ENCODE data around the gene PAOX.
A peak's percentile ranks its signal among the peaks of the same experiment; 100 is the strongest.

The PAOX gene

GRCh38 chr10:133388236-133388972, 9.3 kb downstream of the PAOX start:
- DNase-seq (ENCODE audit: low read depth) = no peak

GRCh38 chr10:133388973-133389818, 10.1 kb downstream of the PAOX start:
- DNase-seq (ENCODE audit: low read depth) = no peak

- DNase-seq (ENCODE audit: low read depth) = no peak
These were observed 11.7 kb downstream of the PAOX start for GRCh38 chr10:133390597-133391248.

- DNase-seq (ENCODE audit: low read depth) = no peak
These were observed 12.2 kb downstream of the PAOX start for GRCh38 chr10:133391249-133391635.

GRCh38 chr10:133391761-133392518, 12.9 kb downstream of the PAOX start:
- DNase-seq (ENCODE audit: low read depth) = no peak

- no peak for DNase-seq (ENCODE audit: low read depth)
These were observed 14.5 kb downstream of the PAOX start for GRCh38 chr10:133393401-133394063.

GRCh38 chr10:133394064-133394663, 15.1 kb downstream of the PAOX start, which contains the start of gene MTG1:
Gene MTG1 (plus strand): TSS chr10:133394157. CDS start chr10:133394221, 64 bp downstream.
- DNase-seq (ENCODE audit: low read depth) = peak; percentile 86

GRCh38 chr10:133394801-133395221, 15.7 kb downstream of the PAOX start:
- DNase-seq (ENCODE audit: low read depth) = no peak

GRCh38 chr10:133396035-133396624, 17.1 kb downstream of the PAOX start:
- no peak for DNase-seq (ENCODE audit: low read depth)

GRCh38 chr10:133397938-133398337, 18.9 kb downstream of the PAOX start:
- DNase-seq (ENCODE audit: low read depth) = no peak

- no peak for DNase-seq (ENCODE audit: low read depth)
These were observed 20.1 kb downstream of the PAOX start for GRCh38 chr10:133399123-133399601.

- no peak for DNase-seq (ENCODE audit: low read depth)
These were observed 21.8 kb downstream of the PAOX start for GRCh38 chr10:133400624-133401424.

- DNase-seq (ENCODE audit: low read depth) = no peak
These were observed 22.4 kb downstream of the PAOX start for GRCh38 chr10:133401500-133401899.

GRCh38 chr10:133401981-133402725, 23.1 kb downstream of the PAOX start:
- DNase-seq (ENCODE audit: low read depth) = no peak

- no peak for DNase-seq (ENCODE audit: low read depth)
These were observed 24.3 kb downstream of the PAOX start for GRCh38 chr10:133403359-133403758.

GRCh38 chr10:133403784-133404183, 24.7 kb downstream of the PAOX start:
- no peak for DNase-seq (ENCODE audit: low read depth)

- no peak for DNase-seq (ENCODE audit: low read depth)
These were observed 26.2 kb downstream of the PAOX start for GRCh38 chr10:133405272-133405671.

- no peak for DNase-seq (ENCODE audit: low read depth)
These were observed 26.9 kb downstream of the PAOX start for GRCh38 chr10:133405844-133406527.

Measured in CMK (cell line).